Midbrain (tissue), 1 donor: ENCODE results near the gene POR.
A peak's percentile ranks its signal among the peaks of the same experiment; 100 is the strongest.

Experiments
- DNase-seq: peaks from one replicate; lab custom pipeline; 2025; lab: John Stamatoyannopoulos, UW

Gene POR

GRCh38 chr7:75916685-75917634, 2.0 kb downstream of the POR start:
- no peak for DNase-seq

GRCh38 chr7:75920431-75921161, 5.6 kb downstream of the POR start:
- DNase-seq: no peak

DNA sequence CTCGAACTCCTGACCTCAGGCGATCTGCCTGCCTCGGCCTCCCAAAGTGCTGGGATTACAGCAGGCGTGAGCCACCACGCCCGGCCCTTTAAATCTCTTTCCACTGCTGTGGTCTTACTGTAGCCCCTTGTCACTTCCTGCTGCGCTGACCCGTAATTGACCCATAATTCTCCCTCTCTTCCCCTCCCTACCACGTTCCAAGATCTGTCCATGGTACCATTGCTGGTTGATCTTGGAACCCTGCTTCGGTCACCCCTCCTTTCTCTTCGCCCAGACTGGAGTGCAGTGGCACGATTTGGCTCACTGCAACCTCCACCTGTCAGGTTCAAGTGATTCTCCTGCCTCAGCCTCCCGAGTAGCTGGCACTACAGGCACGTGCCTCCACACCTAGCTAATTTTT, 6.5 kb downstream of the POR start:
- no peak for DNase-seq

GRCh38 chr7:75922966-75923603, 8.1 kb downstream of the POR start:
- DNase-seq: no peak

DNA sequence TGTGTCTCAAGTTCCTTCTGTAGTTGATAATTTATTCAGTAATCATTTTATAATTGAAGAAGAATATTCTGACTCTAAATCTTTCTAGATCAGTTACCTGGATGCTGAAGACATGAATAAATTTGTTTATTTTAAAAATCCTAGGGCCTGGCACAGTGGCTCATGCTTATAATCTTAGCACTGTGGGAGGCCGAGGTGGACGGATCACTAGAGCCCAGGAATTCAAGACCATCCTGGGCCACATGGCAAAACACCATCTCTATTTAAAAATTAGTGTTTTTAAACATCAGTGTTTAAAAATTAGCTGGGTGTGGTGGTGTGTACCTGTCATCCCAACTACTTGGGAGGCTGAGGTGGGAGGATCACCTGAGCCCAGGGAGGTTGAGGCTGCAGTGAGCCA, 9.3 kb downstream of the POR start:
- no peak for DNase-seq

- DNase-seq: no peak
Measured at GRCh38 chr7:75924889-75925288, 9.9 kb downstream of the POR start.

- DNase-seq: no peak
Measured at GRCh38 chr7:75925717-75926435, 10.9 kb downstream of the POR start.

- DNase-seq: no peak
Measured at GRCh38 chr7:75928568-75928914, 13.6 kb downstream of the POR start.

DNA sequence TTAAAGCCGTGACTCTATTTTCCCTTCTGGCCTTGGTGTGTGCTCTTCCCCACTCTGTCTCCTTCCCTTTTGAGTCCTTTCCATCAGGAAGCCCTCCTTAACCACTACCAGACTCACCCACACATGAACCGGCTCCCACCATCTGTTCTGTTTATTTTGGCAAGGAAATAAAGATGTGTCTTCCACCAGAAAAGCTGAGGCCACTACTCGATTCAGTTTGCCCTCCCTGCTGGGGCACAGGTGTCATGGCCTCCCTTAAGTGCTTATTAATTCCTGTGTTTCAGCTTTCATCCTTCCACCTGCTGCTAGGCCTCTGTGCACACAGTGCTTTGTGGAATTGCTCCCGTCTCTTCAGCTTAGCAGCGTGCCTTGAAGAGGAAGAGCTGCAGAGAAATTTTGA, 16.7 kb downstream of the POR start:
- DNase-seq: no peak

DNA sequence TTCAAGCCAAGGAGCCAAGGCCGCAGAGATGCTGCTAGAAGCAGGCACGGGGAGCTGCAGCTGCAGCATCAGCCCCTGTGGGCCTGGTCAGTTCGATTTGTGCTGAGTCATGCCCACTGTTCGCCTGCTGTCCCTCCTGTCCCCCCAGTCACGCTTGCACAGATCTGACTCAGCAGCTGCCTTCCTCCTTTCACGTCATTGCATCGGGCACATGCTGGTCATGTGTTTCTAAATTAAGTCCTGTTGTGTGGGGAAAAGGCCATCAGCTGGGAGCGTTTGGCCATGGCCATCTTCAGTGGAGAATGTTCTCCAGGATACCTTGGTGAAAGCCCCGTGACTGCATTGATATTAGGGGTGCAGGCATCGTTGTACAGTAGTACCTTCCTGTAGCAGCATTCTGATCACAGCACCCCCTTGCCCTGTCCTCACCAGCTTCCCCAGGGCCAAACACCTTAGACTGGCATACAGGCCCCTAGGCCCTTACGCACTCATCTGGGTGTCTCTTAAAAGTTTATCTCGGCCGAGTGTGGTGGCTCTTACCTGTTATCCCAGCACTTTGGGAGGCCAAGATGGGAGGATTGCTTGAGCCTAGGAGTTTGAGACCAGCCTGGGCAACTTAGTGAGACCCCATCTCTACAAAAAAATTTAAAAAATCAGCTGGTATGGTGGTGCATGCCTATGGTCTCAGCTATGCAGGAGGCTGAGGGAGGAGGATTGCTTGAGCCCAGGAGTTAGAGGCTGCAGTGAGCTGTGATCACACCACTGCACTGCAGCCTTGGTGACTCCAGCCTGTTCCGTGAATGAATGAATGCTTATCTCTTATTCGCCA, 23.2 kb downstream of the POR start:
- DNase-seq: peak; percentile 56

DNA sequence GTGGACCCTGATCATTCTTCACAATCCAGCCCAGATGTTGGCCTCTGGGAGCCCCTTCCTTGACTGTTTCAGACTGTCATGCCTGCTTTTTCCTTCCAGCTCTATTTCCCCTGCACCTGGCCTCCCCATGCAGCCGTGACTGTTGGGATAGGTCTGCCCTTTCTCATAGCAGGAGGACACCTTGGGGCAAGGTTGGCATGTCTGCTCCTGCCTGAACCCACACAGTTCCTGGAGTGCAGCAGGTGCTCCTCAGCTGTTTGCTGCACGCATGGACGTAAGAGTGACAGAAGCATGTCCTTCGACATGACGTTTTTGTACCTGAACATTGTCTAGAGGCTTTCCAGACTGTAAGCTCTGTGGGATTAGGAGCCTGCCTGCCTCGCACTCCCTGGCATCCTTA, 24.0 kb downstream of the POR start:
- DNase-seq: no peak

DNA sequence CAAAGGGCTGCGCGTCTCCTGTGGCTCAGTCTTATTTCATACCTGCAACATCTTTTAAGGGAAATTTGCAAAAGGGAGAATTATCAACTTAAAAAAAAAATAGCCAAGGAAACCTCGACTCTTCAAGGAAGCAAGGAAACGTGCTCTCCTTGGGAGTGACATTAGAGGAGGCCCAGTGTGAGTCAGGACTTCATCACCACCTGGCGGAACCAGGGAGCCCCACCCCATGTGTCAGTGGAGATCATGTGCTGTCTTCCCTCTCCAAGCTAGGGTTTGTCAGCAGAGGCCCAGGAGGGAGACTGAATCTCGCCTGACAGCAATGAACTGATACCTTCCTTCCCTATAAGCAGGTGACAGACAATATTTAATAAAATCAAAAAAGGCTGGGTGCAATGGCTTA, 28.9 kb downstream of the POR start:
- no peak for DNase-seq

DNA sequence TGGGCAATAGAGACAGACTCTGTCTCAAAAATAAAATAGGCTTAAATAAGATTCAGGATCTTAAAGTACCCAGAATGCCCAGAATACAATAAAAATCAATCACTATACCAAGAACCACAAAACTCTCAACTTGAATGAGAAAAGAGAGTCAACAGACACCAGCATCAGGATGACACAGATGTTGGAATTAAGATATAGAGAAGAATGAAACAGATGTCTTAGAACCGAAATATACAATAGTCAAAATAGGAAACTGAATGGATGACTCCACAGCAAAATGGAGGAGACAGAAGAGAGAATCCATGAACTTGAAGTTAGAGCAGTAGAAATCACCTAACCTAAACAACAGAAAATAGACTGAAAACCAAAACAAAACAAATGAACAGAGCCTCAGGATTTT, 29.6 kb downstream of the POR start:
- no peak for DNase-seq

GRCh38 chr7:75945297-75946168, 30.6 kb downstream of the POR start:
- DNase-seq: no peak

DNA sequence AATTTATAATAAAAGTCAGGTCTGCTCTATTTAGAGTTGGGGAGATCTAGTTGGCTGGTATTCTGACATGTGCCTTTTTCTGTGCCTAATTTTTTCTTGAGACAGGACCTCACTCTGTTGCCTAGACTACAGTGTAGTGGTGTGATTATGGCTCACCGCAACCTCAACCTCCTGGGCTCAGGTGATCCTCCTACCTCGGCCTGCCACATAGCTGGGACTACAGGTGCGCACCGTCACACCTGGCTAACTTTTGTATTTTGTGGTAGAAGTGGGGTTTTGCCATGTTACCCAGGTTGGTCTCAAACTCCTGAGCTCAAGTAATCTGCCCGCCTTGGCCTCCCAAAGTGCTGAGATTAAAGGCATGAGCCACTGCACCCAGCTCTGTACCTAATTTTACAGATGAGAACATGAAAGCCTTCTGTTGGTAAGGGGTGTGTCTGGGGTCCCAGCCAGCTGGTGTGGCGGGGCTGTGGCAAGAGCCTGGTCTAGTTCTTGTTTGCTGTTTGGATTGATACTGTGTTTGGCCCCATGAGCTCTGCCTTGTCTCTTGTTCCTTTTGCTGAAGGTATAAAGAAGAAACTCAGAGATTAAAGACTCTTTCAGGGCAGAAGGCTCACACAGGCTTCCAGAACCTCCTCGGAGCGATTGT, 31.4 kb downstream of the POR start:
- no peak for DNase-seq

DNA sequence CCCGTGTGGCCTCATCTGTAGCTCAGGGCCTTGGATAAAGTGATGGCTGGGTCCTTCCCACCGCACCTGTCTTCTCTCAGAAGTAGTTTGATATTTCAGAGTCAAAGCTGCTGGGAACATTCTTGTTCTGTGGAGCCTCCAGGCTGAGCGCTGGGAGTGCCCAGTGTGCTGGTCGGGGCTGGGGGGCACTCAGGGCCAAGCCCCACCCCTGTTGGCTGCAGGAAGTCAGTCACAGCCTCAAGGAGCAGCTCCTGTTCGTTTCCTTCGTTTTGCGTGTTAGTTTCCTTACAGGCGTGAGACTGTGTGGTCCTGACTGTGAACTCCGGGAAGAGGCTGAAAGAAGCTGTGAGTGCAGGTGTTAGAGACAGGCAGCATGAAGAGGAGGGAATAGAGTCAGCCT, 33.2 kb downstream of the POR start:
- DNase-seq: no peak

DNA sequence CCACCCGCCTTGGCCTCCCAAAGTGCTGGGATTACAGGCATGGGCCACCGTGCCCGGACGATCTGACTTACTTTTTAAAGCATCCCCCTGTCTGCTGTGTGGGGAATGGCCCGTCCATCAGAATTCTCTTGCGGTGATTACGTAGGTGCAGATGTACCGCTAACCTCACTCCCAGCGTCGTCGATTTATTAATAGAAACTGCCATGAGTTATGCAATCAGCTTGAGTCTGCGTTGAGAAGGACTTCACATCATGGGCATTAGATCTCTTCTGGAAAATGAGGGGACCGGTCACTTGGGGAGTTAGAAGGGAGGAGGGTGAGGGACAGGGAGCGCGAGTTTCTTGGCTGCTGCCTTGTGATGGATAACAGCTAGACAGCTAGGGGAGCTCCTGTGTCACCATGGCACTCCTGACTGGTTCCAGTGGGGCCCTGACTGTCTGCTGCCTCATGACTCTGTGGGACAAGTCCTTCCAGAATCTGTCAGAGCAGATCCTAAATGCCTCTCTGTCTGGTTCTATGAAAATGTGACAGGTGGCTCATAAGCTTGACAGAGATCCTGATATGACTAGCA, 35.2 kb downstream of the POR start:
- DNase-seq: no peak

- DNase-seq: no peak
Measured at GRCh38 chr7:75951506-75951905, 36.6 kb downstream of the POR start.

DNA sequence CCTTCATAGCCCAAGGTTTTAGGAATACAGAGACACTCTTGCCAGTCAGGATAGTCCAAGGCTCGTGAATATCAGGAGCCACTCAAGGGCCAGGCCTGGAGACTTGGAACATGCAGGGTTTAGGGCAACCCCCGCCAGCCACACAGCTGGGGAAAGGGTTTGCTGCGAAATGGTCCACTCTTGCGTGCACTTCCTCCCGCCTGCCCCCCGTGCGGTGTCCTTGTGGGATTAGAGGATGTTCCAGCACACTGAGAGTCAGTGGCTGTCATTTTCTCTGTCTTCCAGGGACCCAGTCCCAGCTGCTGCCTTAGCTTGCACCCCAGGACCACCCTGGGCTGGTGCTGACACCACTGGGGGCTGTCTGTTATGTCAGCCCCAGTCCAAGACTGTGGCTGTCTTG, 38.5 kb downstream of the POR start:
- no peak for DNase-seq
